Measurements from ENCODE around the gene SLAMF1.

The SLAMF1 gene

DNA sequence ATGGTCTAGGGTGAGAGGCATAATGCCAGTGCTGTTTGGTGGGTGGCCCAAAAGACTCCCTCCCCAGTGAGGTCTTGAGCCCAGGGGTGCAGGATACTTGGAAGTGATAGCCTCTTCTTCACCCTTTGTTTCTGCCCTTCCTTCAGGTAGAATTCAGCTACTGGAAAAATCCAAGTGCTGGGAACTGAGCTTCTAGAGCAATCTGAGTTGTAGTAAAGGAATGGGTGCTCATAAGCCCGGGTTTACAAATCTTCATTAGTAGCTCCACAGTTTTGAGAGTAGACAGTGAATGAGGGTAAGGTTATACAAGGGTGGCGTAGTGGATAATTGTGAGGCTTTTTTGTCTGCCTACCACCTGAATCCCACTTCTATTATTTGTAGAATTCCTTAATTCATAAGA lies 38.3 kb downstream of the SLAMF1 start:
- no peak overlapping the region for H3K27ac ChIP-seq
- TF ChIP-seq, protein P1, sequence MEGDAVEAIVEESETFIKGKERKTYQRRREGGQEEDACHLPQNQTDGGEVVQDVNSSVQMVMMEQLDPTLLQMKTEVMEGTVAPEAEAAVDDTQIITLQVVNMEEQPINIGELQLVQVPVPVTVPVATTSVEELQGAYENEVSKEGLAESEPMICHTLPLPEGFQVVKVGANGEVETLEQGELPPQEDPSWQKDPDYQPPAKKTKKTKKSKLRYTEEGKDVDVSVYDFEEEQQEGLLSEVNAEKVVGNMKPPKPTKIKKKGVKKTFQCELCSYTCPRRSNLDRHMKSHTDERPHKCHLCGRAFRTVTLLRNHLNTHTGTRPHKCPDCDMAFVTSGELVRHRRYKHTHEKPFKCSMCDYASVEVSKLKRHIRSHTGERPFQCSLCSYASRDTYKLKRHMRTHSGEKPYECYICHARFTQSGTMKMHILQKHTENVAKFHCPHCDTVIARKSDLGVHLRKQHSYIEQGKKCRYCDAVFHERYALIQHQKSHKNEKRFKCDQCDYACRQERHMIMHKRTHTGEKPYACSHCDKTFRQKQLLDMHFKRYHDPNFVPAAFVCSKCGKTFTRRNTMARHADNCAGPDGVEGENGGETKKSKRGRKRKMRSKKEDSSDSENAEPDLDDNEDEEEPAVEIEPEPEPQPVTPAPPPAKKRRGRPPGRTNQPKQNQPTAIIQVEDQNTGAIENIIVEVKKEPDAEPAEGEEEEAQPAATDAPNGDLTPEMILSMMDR (IDR thresholded peaks at IDR 0.05), result no peak
- DNase-seq, result no peak

DNA sequence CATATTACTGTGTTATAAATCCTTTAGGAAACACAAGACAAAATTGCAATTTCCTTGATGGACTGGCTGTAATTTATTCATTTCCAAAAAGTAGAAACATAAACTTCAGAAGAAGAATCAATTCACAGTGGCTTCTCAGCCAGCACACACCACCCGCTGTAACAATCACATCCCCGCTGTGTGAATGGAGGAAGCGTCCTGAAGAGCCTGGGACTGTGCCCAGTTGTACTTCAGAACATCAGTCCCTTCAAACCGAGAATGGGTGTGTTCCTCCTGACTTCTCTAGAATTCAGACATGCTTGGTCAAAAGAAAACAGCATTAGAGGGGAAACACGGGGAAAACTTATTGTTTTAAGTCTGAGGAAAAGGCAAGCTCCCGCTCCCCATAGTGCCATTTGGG lies 38.8 kb downstream of the SLAMF1 start:
- TF ChIP-seq, protein P1 (IDR thresholded peaks at IDR 0.05), result no peak
- intact Hi-C loops (cut with DNase I; ENCODE audit: low total_unique reads), result no loop called here
- Histone ChIP-seq H3K36me3 (no peaks in the 10 kb centered on the region), H3K4me3 (no peak overlapping the region), H3K27ac (no peak overlapping the region), H3K4me1 (no peaks in the 10 kb centered on the region), H3K27me3 (peaks cover 0 to 3% of the 10 kb centered on the region in 2 donors), H3K9me3 (no peaks in the 10 kb centered on the region)
- no peak for DNase-seq

More for the DNA sequence above, 38.3 kb downstream of the SLAMF1 start:
- Histone ChIP-seq H3K9me3 (no peaks in the 10 kb centered on the region), H3K4me1 (no peaks in the 10 kb centered on the region), H3K4me3 (no peak overlapping the region), H3K36me3 (no peaks in the 10 kb centered on the region), H3K27me3 (peaks cover 0 to 3% of the 10 kb centered on the region in 2 donors)
- intact Hi-C loops (cut with DNase I; ENCODE audit: low total_unique reads), result no loop called here

DNA sequence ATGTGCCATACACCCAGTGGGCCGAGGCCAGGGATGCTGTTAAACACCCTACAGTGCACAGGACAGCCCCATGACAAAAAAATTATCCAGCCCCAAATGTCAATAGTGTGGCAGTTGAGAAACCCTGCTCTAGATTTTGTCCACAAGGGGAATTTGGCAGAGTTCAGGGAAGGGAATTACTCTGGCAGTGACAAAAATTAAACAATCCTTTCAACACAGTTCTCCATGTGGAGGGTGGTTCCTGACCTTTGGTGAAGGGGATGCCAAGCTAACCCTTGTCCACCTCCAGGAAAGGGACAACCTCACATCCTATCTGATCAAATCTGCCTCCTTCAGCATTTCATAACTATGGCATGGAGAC lies 39.2 kb downstream of the SLAMF1 start:
- H3K4me3 ChIP-seq, result no peak overlapping the region
- H3K27me3 ChIP-seq, result peaks cover 0 to 3% of the 10 kb centered on the region in 2 donors
- DNase-seq, result no peak
- intact Hi-C loops (cut with DNase I; ENCODE audit: low total_unique reads), result no loop called here
- TF ChIP-seq, protein P1 (IDR thresholded peaks at IDR 0.05), result no peak
- no peaks in the 10 kb centered on the region for H3K36me3 ChIP-seq
- no peaks in the 10 kb centered on the region for H3K9me3 ChIP-seq
- H3K4me1 ChIP-seq, result no peaks in the 10 kb centered on the region
- no peak overlapping the region for H3K27ac ChIP-seq

DNA sequence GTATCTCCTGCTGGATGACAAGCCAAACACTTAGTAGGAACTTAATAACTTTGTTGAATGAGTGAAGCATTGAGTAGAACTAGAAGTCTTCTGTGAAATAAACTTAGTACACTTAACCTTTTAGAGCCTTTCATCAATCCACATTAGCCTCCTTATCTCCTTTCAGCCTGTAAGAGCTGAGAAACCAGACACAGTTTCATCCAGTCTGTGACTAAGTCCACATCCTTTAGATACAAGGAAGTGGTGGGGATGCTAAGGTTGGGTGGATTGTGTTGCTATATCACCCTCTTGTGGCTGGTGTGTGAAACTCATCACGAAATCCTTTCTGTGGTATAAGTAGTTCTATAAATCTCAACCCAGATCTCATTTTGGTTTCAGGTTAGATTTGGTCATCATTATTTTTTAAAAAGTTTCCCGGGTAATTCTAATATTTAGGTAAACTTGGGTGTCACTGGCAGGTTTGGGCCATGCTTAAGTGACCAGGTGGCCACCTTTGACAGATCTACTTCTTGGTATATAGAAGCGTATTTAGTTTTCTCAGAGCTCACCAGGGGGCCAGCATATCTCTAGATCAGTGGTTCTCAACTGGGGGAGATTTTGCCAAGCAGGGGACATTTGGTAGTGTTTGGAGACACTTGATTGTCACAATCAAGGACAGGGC lies 39.7 kb downstream of the SLAMF1 start:
- H3K27me3 ChIP-seq, result peaks cover 0 to 3% of the 10 kb centered on the region in 2 donors
- H3K4me3 ChIP-seq, result no peak overlapping the region
- H3K36me3 ChIP-seq, result no peaks in the 10 kb centered on the region
- H3K4me1 ChIP-seq, result no peaks in the 10 kb centered on the region
- intact Hi-C loops (cut with DNase I; ENCODE audit: low total_unique reads), result no loop called here
- H3K27ac ChIP-seq, result no peak overlapping the region
- TF ChIP-seq, protein P1 (IDR thresholded peaks at IDR 0.05), result peak in 1 of 2 experiments; percentile 31
- peak in 1 of 2 donors; percentile 28 for DNase-seq
- H3K9me3 ChIP-seq, result no peaks in the 10 kb centered on the region

DNA sequence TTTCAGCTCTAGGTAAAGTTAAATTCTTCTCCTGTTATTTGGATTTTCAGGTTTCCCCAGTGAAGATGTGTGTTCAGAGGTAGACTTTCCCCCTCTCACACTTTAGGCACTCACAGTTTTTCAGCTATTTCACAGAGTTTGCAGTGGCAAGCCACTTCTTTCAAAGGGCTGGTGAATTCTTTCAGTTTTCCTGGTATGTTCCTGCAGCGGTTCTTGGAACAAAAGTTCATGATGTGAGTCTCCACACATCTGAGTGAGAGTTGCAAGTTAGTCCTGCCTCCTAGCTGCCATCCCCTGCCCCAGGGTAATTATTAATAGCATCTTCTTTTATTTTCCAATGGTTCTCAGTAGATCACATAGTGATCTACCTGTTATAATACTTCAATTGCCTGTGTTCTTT lies 40.2 kb downstream of the SLAMF1 start:
- TF ChIP-seq, protein P1 (IDR thresholded peaks at IDR 0.05), result no peak
- H3K9me3 ChIP-seq, result no peaks in the 10 kb centered on the region
- no peak overlapping the region for H3K4me3 ChIP-seq
- no peak overlapping the region for H3K27ac ChIP-seq
- intact Hi-C loops (cut with DNase I; ENCODE audit: low total_unique reads), result no loop called here
- no peak for DNase-seq
- peaks cover 0 to 3% of the 10 kb centered on the region in 2 donors for H3K27me3 ChIP-seq
- H3K36me3 ChIP-seq, result no peaks in the 10 kb centered on the region
- no peaks in the 10 kb centered on the region for H3K4me1 ChIP-seq
